ENCODE measurements around the gene MAML2. TPM values are rescaled to one million over a fixed set of nuclear protein-coding genes. Genes with fewer than 3 reads are reported as not detected.

Gene MAML2
- total and polyA plus RNA-seq, 8 donors = 1.3 to 22.8 (median 12.1) TPM

DNA sequence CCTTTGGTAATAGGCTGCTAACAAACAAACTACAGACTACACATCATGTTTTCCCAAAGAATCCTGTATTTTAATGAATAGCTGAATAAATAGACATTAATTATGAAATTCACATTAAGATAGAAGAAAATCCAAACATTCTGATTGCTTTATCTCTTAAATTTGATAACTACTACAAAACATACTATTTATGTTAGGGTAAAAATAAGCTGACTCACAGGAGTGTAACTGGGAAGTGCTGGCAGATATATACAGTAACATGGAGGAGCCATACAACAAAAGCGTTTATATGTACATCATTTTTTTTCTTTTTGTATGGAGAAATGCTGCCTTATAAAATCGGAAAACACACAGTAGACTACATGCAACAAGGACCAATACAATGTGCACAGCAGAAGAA lies 366.4 kb downstream of the MAML2 start:
- no peak overlapping the region for H3K4me3 ChIP-seq
- no peak for DNase-seq
- no peaks in the 10 kb centered on the region for H3K27me3 ChIP-seq
- H3K9me3 ChIP-seq = no peaks in the 10 kb centered on the region
- no peak overlapping the region for H3K27ac ChIP-seq
- no peaks in the 10 kb centered on the region for H3K4me1 ChIP-seq
- H3K36me3 ChIP-seq = peaks cover 6 to 29% (median 26%) of the 10 kb centered on the region in 4 donors
- intact Hi-C loops (cut with DNase I; ENCODE audit: low total_unique reads) = no loop called here
- TF ChIP-seq EP300 (IDR thresholded peaks at IDR 0.05) (no peak), CTCF (IDR thresholded peaks at IDR 0.05) (no peak), POLR2A (IDR thresholded peaks at IDR 0.05) (no peak), POLR2AphosphoS5 (IDR thresholded peaks at IDR 0.05) (no peak)
- WGBS, 5 donors = 86 to 92% (median 91%) methylated on average over 2 of the region's 2 CpGs

GRCh38 chr11:95975343-95975742 lies 367.7 kb downstream of the MAML2 start:
- Histone ChIP-seq H3K27ac (no peak overlapping the region), H3K4me3 (no peak overlapping the region), H3K36me3 (peaks cover 6 to 17% (median 15%) of the 10 kb centered on the region in 4 donors), H3K4me1 (no peaks in the 10 kb centered on the region), H3K27me3 (no peaks in the 10 kb centered on the region), H3K9me3 (no peaks in the 10 kb centered on the region)
- TF ChIP-seq POLR2A (IDR thresholded peaks at IDR 0.05) (no peak), CTCF (IDR thresholded peaks at IDR 0.05) (no peak), EP300 (IDR thresholded peaks at IDR 0.05) (no peak), POLR2AphosphoS5 (IDR thresholded peaks at IDR 0.05) (no peak)
- WGBS, 5 donors = 61 to 78% (median 64%) methylated on average over 5 of the region's 5 CpGs
- intact Hi-C loops (cut with DNase I; ENCODE audit: low total_unique reads) = no loop called here
- DNase-seq = no peak

- H3K9me3 ChIP-seq = no peaks in the 10 kb centered on the region
- no peaks in the 10 kb centered on the region for H3K36me3 ChIP-seq
- no peaks in the 10 kb centered on the region for H3K27me3 ChIP-seq
- no peak overlapping the region for H3K4me3 ChIP-seq
- H3K4me1 ChIP-seq = no peaks in the 10 kb centered on the region
- TF ChIP-seq EP300 (IDR thresholded peaks at IDR 0.05) = no peak
- no peak for TF ChIP-seq POLR2A (IDR thresholded peaks at IDR 0.05)
- TF ChIP-seq CTCF (IDR thresholded peaks at IDR 0.05) = no peak
- intact Hi-C loops (cut with DNase I; ENCODE audit: low total_unique reads) = no loop called here
- peak in 1 of 2 donors; percentile 67 for DNase-seq
- H3K27ac ChIP-seq = no peak overlapping the region
- 64 to 77% (median 75%) methylated on average over 2 of the region's 2 CpGs for WGBS, 5 donors
These were observed 370.9 kb downstream of the MAML2 start for GRCh38 chr11:95972060-95972459.

GRCh38 chr11:95968585-95968984 lies 374.4 kb downstream of the MAML2 start:
- Histone ChIP-seq H3K4me3 (no peak overlapping the region), H3K4me1 (peaks cover 0 to 9% (median 0%) of the 10 kb centered on the region in 4 donors), H3K27me3 (no peaks in the 10 kb centered on the region), H3K27ac (no peak overlapping the region), H3K9me3 (no peaks in the 10 kb centered on the region), H3K36me3 (no peaks in the 10 kb centered on the region)
- intact Hi-C loops (cut with DNase I; ENCODE audit: low total_unique reads) = no loop called here
- DNase-seq = no peak
- WGBS, 5 donors = 54 to 83% (median 67%) methylated on average over 1 of the region's 1 CpG
- TF ChIP-seq POLR2AphosphoS5 (IDR thresholded peaks at IDR 0.05) (no peak), EP300 (IDR thresholded peaks at IDR 0.05) (no peak), CTCF (IDR thresholded peaks at IDR 0.05) (peak in 1 of 7 experiments; percentile 18)

All from stomach (tissue), 9 donors.